Mucosa of rectum (tissue), 2 donors: ENCODE measurements around the gene LRCH1.
"Not testable (repeated sequence)": the region's sequence is repeated elsewhere in the genome, so short reads cannot be mapped to it uniquely, and the experiment has no call there.

Experiments
- H3K27ac ChIP-seq, 2 donors: one replicate each; pipeline ENCODE4 v1.7.0; 2013; ENCODE audit warnings: inconsistent platforms in 2 of 2, low read depth in 2 of 2, low read length in 2 of 2
- H3K27me3 ChIP-seq, 2 donors: one replicate each; pipeline ENCODE4 v1.7.0; 2013; ENCODE audit warnings: low read length in 2 of 2; ENCODE audit not compliant: control insufficient read depth in 2 of 2, insufficient read depth in 2 of 2
- H3K36me3 ChIP-seq, 2 donors: one replicate each; pipeline ENCODE4 v1.7.0; 2013; ENCODE audit warnings: low read length in 2 of 2; ENCODE audit not compliant: control insufficient read depth in 2 of 2, insufficient read depth in 2 of 2
- H3K4me1 ChIP-seq, 2 donors: one replicate each; pipeline ENCODE4 v1.7.0; 2013; ENCODE audit warnings: low read length in 2 of 2, mild to moderate bottlenecking in 1 of 2; ENCODE audit not compliant: control insufficient read depth in 2 of 2, insufficient read depth in 2 of 2
- H3K4me3 ChIP-seq, 2 donors: one replicate each; pipeline ENCODE4 v1.7.0; 2013; ENCODE audit warnings: low read length in 2 of 2
- H3K9ac ChIP-seq, 2 donors: one replicate each; pipeline ENCODE4 v1.7.0; 2013; ENCODE audit warnings: low read length in 2 of 2, low read depth in 1 of 2, mild to moderate bottlenecking in 1 of 2
- H3K9me3 ChIP-seq, 2 donors: one replicate each; pipeline ENCODE4 v1.7.0; 2013; ENCODE audit warnings: low read length in 2 of 2; ENCODE audit not compliant: control insufficient read depth in 2 of 2
- donor health status: healthy.
- donor health status: Normal muscosa, but diverticular disease.

The LRCH1 gene

GRCh38 chr13:46745062-46745461 lies 192.1 kb downstream of the LRCH1 start:
- H3K4me1 ChIP-seq, result no peaks in the 10 kb centered on the region
- H3K27me3 ChIP-seq, result no peaks in the 10 kb centered on the region
- H3K36me3 ChIP-seq, result peaks cover 15 to 33% of the 10 kb centered on the region in 2 donors
- H3K9me3 ChIP-seq, result no peaks in the 10 kb centered on the region
- no peak overlapping the region for H3K9ac ChIP-seq
- no peak overlapping the region for H3K27ac ChIP-seq
- H3K4me3 ChIP-seq, result no peak overlapping the region

GRCh38 chr13:46745706-46746105 lies 192.7 kb downstream of the LRCH1 start:
- no peak overlapping the region for H3K9ac ChIP-seq
- H3K9me3 ChIP-seq, result no peaks in the 10 kb centered on the region
- no peak overlapping the region for H3K27ac ChIP-seq
- H3K27me3 ChIP-seq, result no peaks in the 10 kb centered on the region
- no peaks in the 10 kb centered on the region for H3K4me1 ChIP-seq
- H3K4me3 ChIP-seq, result no peak overlapping the region
- peaks cover 17 to 36% of the 10 kb centered on the region in 2 donors for H3K36me3 ChIP-seq

GRCh38 chr13:46747031-46747820 lies 194.3 kb downstream of the LRCH1 start:
- Histone ChIP-seq H3K27ac (no peak overlapping the region), H3K27me3 (no peaks in the 10 kb centered on the region), H3K4me1 (peaks cover 0 to 5% of the 10 kb centered on the region in 2 donors), H3K4me3 (no peak overlapping the region), H3K9ac (no peak overlapping the region), H3K36me3 (peaks cover 9 to 27% of the 10 kb centered on the region in 2 donors), H3K9me3 (no peaks in the 10 kb centered on the region)

- Histone ChIP-seq H3K36me3 (peaks cover 9 to 24% of the 10 kb centered on the region in 2 donors), H3K9me3 (no peaks in the 10 kb centered on the region), H3K27me3 (no peaks in the 10 kb centered on the region), H3K27ac (no peak overlapping the region), H3K4me3 (no peak overlapping the region), H3K9ac (no peak overlapping the region), H3K4me1 (peaks cover 0 to 7% of the 10 kb centered on the region in 2 donors)
These were observed 195.3 kb downstream of the LRCH1 start for GRCh38 chr13:46748300-46748699.

GRCh38 chr13:46749951-46750350 lies 197.0 kb downstream of the LRCH1 start:
- Histone ChIP-seq H3K4me1 (peaks cover 0 to 7% of the 10 kb centered on the region in 2 donors), H3K9me3 (no peaks in the 10 kb centered on the region), H3K4me3 (no peak overlapping the region), H3K27ac (no peak overlapping the region), H3K9ac (no peak overlapping the region), H3K27me3 (no peaks in the 10 kb centered on the region), H3K36me3 (peaks cover 9 to 22% of the 10 kb centered on the region in 2 donors)

- Histone ChIP-seq H3K9me3 (no peaks in the 10 kb centered on the region), H3K36me3 (peaks cover 9 to 15% of the 10 kb centered on the region in 2 donors), H3K27ac (no peak overlapping the region), H3K4me3 (no peak overlapping the region), H3K9ac (no peak overlapping the region), H3K4me1 (peaks cover 0 to 13% of the 10 kb centered on the region in 2 donors), H3K27me3 (no peaks in the 10 kb centered on the region)
These were observed 199.1 kb downstream of the LRCH1 start for GRCh38 chr13:46751811-46752635.

- no peak overlapping the region for H3K4me3 ChIP-seq
- peaks cover 0 to 19% of the 10 kb centered on the region in 2 donors for H3K4me1 ChIP-seq
- peaks cover 5 to 11% of the 10 kb centered on the region in 2 donors for H3K36me3 ChIP-seq
- no peak overlapping the region for H3K9ac ChIP-seq
- no peaks in the 10 kb centered on the region for H3K9me3 ChIP-seq
- peak overlapping the region in 1 of 2 donors; percentile 5 for H3K27ac ChIP-seq
- H3K27me3 ChIP-seq, result no peaks in the 10 kb centered on the region
These were observed 200.2 kb downstream of the LRCH1 start for GRCh38 chr13:46753137-46753536.

GRCh38 chr13:46753917-46754316 lies 200.9 kb downstream of the LRCH1 start:
- H3K9me3 ChIP-seq, result no peaks in the 10 kb centered on the region

GRCh38 chr13:46754812-46755211 lies 201.8 kb downstream of the LRCH1 start:
- Histone ChIP-seq H3K9me3 (no peaks in the 10 kb centered on the region), H3K36me3 (peaks cover 4 to 5% of the 10 kb centered on the region in 2 donors), H3K27me3 (no peaks in the 10 kb centered on the region), H3K27ac (no peak overlapping the region), H3K4me1 (peaks cover 8 to 29% of the 10 kb centered on the region in 2 donors), H3K9ac (no peak overlapping the region), H3K4me3 (no peak overlapping the region)

More at GRCh38 chr13:46753917-46754316, 200.9 kb downstream of the LRCH1 start:
- no peaks in the 10 kb centered on the region for H3K27me3 ChIP-seq
- H3K9ac ChIP-seq, result no peak overlapping the region
- H3K36me3 ChIP-seq, result peaks cover 5% of the 10 kb centered on the region in 2 donors
- peaks cover 0 to 24% of the 10 kb centered on the region in 2 donors for H3K4me1 ChIP-seq
- peak overlapping the region in 1 of 2 donors; percentile 3 for H3K27ac ChIP-seq
- H3K4me3 ChIP-seq, result no peak overlapping the region

GRCh38 chr13:46755508-46755907 lies 202.5 kb downstream of the LRCH1 start:
- not testable (repeated sequence) for H3K9me3 ChIP-seq, H3K27me3 ChIP-seq, H3K9ac ChIP-seq, H3K36me3 ChIP-seq, H3K4me3 ChIP-seq, H3K27ac ChIP-seq
- peaks cover 12 to 35% of the 10 kb centered on the region in 2 donors for H3K4me1 ChIP-seq
